ENCODE data around the gene ZBTB9.

Gene ZBTB9, protein sequence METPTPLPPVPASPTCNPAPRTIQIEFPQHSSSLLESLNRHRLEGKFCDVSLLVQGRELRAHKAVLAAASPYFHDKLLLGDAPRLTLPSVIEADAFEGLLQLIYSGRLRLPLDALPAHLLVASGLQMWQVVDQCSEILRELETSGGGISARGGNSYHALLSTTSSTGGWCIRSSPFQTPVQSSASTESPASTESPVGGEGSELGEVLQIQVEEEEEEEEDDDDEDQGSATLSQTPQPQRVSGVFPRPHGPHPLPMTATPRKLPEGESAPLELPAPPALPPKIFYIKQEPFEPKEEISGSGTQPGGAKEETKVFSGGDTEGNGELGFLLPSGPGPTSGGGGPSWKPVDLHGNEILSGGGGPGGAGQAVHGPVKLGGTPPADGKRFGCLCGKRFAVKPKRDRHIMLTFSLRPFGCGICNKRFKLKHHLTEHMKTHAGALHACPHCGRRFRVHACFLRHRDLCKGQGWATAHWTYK

DNA sequence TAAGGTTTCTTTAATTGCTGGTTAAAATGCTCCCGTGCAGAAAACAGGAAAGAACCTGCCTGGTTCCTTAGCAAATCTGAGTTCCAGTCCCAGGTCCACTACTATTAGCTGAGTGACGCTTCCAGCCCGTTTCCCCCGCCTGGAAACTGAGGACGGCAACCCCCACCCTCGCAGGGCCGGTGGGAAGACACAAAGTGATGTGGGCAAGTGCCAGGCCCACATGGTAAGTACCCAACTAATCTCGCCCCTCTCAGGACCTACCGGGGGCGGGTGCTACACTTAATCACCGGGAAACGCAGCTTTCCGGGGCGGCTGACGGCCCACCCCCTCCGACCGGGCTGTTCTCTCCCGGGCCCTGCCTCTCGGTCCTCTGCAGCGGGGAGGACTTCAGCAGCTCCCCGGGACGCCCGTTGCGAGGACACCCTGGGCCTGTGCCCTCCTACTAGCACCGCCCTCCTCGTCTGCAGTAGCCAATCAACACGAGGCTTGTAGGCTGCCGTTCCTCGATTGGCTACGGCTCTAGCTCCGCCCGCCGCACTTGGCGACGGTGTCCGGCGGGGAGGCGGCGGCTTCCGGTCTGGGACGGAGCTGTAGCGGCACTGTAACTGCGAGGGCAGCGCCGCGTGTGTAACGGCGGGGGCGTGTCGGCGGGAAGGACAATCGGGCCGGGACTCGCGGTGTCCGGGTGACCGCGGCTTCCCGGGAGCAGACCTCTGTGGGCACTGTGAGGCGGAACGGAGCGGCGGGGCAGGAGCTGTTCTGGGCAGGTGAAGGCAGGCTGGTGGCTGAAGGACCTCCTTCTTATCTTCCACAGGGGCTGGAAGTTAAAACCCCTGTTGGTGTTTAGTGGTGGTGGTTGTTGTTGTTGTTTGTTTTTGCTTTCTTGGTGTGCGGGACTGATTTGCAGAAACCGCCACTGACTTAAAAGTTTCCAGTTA is at the start of gene ZBTB9:
ZBTB9 (plus strand) TSS at position 568 of the 938 bp plus-strand sequence. CDS start 525 bp downstream, outside the sequence.
- H3K27ac ChIP-seq = peak within 1 kb of the TSS; percentile 87
- TF ChIP-seq, protein P1, sequence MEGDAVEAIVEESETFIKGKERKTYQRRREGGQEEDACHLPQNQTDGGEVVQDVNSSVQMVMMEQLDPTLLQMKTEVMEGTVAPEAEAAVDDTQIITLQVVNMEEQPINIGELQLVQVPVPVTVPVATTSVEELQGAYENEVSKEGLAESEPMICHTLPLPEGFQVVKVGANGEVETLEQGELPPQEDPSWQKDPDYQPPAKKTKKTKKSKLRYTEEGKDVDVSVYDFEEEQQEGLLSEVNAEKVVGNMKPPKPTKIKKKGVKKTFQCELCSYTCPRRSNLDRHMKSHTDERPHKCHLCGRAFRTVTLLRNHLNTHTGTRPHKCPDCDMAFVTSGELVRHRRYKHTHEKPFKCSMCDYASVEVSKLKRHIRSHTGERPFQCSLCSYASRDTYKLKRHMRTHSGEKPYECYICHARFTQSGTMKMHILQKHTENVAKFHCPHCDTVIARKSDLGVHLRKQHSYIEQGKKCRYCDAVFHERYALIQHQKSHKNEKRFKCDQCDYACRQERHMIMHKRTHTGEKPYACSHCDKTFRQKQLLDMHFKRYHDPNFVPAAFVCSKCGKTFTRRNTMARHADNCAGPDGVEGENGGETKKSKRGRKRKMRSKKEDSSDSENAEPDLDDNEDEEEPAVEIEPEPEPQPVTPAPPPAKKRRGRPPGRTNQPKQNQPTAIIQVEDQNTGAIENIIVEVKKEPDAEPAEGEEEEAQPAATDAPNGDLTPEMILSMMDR (conservative IDR thresholded peaks at IDR 0.05) = no peak
- TF ChIP-seq ZFX (IDR thresholded peaks at IDR 0.05) = peak; percentile 51

DNA sequence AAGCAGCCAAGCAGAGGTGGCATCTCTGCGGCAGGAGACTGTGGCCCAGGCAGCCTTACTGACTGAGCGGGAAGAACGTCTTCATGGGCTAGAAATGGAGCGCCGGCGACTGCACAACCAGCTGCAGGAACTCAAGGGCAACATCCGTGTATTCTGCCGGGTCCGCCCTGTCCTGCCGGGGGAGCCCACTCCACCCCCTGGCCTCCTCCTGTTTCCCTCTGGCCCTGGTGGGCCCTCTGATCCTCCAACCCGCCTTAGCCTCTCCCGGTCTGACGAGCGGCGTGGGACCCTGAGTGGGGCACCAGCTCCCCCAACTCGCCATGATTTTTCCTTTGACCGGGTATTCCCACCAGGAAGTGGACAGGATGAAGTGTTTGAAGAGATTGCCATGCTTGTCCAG is 49.5 kb upstream of the ZBTB9 start:
- no peak overlapping the region for H3K27ac ChIP-seq
- no peak for TF ChIP-seq ZFX (IDR thresholded peaks at IDR 0.05)
- TF ChIP-seq, protein P1 (conservative IDR thresholded peaks at IDR 0.05) = no peak

DNA sequence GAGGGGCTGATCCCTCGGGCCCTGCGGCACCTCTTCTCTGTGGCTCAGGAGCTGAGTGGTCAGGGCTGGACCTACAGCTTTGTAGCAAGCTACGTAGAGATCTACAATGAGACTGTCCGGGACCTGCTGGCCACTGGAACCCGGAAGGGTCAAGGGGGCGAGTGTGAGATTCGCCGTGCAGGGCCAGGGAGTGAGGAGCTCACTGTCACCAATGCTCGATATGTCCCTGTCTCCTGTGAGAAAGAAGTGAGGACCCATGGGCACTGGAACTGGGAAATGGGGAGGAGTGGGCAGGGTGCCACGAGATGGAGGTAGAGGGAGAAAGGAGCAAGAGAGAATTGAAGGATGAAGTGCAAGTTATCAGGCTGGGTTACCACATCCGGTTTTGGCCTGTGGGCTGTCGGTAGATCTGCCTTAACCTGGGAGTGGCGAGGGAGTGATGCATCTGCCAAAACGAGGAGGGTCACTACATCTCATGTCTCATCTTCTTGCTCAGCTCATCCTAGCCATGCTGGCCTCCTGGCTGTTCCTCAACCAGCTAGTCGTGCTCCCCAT is 48.9 kb upstream of the ZBTB9 start:
- TF ChIP-seq, protein P1 (conservative IDR thresholded peaks at IDR 0.05) = no peak
- no peak for TF ChIP-seq ZFX (IDR thresholded peaks at IDR 0.05)
- no peak overlapping the region for H3K27ac ChIP-seq

DNA sequence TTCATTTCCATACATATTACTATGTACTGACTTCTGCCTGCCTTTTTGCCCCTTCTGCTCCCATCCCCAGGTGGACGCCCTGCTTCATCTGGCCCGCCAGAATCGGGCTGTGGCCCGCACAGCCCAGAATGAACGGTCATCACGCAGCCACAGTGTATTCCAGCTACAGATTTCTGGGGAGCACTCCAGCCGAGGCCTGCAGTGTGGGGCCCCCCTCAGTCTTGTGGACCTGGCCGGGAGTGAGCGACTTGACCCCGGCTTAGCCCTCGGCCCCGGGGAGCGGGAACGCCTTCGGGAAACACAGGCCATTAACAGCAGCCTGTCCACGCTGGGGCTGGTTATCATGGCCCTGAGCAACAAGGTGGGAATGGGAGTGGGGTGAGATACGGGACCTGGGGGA is 48.2 kb upstream of the ZBTB9 start:
- TF ChIP-seq, protein P1 (conservative IDR thresholded peaks at IDR 0.05) = no peak
- TF ChIP-seq ZFX (IDR thresholded peaks at IDR 0.05) = no peak
- no peak overlapping the region for H3K27ac ChIP-seq

DNA sequence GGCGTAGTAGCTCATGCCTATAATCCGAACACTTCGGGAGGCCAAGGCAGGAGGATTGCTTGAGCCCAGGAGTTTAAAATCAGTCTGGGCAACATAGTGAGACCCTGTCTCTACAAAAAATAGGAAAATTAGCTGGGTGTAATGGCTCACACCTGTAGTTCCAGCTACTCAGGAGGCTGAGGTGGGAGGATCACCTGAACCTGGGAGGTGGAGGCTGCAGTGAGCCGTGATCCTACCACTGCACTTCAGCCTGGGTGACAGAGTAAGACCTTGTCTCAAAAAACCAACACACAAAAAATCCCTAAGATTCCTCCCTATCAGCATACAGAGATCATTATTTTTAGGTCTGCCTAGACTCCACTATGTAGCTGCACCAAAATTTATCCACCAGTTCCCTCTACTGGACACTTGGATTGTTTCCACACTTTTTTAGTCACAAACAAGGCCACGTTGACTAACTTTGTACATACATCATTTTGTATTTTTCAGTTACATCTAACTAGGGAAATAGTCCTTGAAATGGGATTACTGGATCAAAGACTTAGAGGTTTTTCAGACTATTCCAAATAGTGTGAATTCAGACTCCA is 47.2 kb upstream of the ZBTB9 start:
- no peak overlapping the region for H3K27ac ChIP-seq
- TF ChIP-seq, protein P1 (conservative IDR thresholded peaks at IDR 0.05) = no peak
- no peak for TF ChIP-seq ZFX (IDR thresholded peaks at IDR 0.05)

DNA sequence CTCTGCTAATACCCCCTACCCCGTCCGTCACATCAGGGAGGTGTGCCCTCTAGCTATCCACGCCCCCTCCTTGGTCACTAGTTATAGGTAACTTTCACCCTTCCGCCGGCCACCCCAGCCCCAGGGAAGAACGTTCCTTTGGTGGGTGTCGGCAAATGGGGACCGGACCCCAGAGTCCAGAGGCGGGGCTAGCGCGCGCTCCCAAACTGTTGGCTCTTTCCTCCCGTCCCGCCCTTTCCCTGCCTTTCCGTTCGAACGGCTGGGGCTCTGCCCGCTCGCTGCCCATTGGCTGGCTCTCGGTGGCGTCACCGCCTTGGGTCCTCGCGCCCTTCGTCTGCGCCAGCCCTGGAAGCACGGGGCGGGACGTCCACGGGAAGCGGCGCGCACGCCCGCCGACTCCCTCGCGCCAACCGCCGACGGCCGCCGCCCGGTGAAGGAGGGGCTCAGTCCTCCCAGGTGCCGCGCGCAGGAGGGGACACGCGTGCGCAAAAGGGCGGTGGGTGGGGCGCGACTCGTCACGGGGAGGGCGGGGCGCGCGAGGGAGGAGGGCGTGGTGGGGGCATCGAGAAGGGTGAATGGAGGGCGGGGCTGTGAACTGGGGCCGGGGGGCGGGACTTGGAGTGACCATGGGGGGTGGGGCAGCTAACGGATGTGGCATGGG is 44.2 kb upstream of the ZBTB9 start:
- peak overlapping the region; percentile 91 for H3K27ac ChIP-seq
- TF ChIP-seq, protein P1 (conservative IDR thresholded peaks at IDR 0.05) = no peak
